ENCODE results near the gene FOXN1. TPM values are rescaled to one million over a fixed set of nuclear protein-coding genes. Genes with fewer than 3 reads are reported as not detected.

Gene FOXN1
- total and polyA plus RNA-seq, 2 of the 13 experiments (the other 11 are each of a cell fraction or from before 2014, with no cell fraction given), result 0.01 TPM; not detected in 1

DNA sequence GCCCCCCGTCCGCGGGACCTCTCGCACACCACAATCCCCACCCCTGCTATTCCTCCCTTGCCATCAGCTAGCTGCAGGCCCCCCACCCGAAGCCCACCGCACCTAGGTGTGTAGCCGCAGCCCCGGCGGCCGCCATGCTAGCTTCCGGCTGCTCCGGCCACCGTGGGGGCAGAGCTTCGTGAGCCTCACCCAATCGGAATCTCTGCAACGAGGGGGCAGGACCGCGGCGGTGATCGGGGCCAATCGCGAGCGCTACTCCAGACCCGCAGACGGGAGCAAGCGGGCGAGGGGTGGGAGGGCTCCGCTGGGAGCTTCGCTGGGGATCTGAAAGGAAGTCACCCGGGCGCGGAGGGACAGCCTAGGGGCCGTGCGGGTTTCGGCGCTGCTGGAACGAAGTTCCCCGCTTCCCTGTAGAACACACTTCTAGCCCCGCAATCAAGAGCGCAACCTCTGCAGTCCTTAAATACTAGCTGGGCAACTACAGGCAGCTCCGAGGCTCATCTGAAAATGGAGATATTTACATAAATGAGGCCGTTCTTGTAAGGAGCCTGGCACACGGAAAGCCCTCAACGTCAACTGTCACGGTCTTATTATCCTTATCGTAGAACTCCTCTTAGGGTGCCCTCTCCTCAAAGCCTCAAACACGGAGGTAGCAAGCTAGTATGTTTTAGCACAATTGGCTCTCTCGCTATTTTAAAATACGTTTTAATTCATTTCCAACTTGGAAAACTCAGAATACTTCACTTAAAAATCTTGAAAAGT is 65.4 kb downstream of the FOXN1 start, which contains the start of gene PIGS (continued):
- TF ChIP-seq ZBTB4 (CRISPR knock-in tag; IDR thresholded peaks at IDR 0.05; ENCODE audit: borderline replicate concordance), result no peak
- no peak for TF ChIP-seq STAT5B (CRISPR knock-in tag; IDR thresholded peaks at IDR 0.05)
- no peak for TF ChIP-seq SIX4 (CRISPR knock-in tag; IDR thresholded peaks at IDR 0.05)
- no peak for TF ChIP-seq ZNF101 (CRISPR knock-in tag; IDR thresholded peaks at IDR 0.05; ENCODE audit: borderline replicate concordance, low read depth)
- TF ChIP-seq SRSF4 (IDR thresholded peaks at IDR 0.05; ENCODE audit: low read depth, low read length, poor library complexity, severe bottlenecking), result no peak
- no peak for TF ChIP-seq ZNF713 (CRISPR knock-in tag; IDR thresholded peaks at IDR 0.05)
- TF ChIP-seq ZBTB39 (CRISPR knock-in tag; IDR thresholded peaks at IDR 0.05), result no peak
- peak; percentile 15; the same call in 1 of the 2 replicates for TF ChIP-seq NFKB2 (CRISPR knock-in tag; IDR thresholded peaks at IDR 0.05; ENCODE audit: borderline replicate concordance)
- TF ChIP-seq SP140L (CRISPR knock-in tag; IDR thresholded peaks at IDR 0.05; ENCODE audit: borderline replicate concordance), result no peak
- 0 out of 2 replicates have a peak, but pooled peaks have one; percentile 22 for TF ChIP-seq ZNF766 (CRISPR knock-in tag; IDR thresholded peaks at IDR 0.05; ENCODE audit: borderline replicate concordance)
- TF ChIP-seq ZFP91 (CRISPR knock-in tag; IDR thresholded peaks at IDR 0.05; ENCODE audit: borderline replicate concordance), result peak; percentile 79; the same call in 1 of the 2 replicates
- TF ChIP-seq RORA (CRISPR knock-in tag; IDR thresholded peaks at IDR 0.05), result no peak
- no peak for TF ChIP-seq ZNF746 (CRISPR knock-in tag; IDR thresholded peaks at IDR 0.05)
- no peak for TF ChIP-seq ZKSCAN1 (IDR thresholded peaks at IDR 0.05; ENCODE audit: low read length)
- TF ChIP-seq ZNF850 (CRISPR knock-in tag; conservative IDR thresholded peaks at IDR 0.05), result no peak
- TF ChIP-seq, protein P1, sequence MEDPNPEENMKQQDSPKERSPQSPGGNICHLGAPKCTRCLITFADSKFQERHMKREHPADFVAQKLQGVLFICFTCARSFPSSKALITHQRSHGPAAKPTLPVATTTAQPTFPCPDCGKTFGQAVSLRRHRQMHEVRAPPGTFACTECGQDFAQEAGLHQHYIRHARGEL (CRISPR knock-in tag; IDR thresholded peaks at IDR 0.05), result no peak
- TF ChIP-seq SSRP1 (CRISPR knock-in tag; IDR thresholded peaks at IDR 0.05), result no peak
- TF ChIP-seq CCAR2 (optimal IDR thresholded peaks at IDR 0.05; ENCODE audit: low read depth, low read length), result no peak
- no peak for TF ChIP-seq NPAS2 (CRISPR knock-in tag; IDR thresholded peaks at IDR 0.05; ENCODE audit: borderline replicate concordance)

Data from HepG2 (cell line).